IPS DF 19.7 (cell line): Measurements from ENCODE around the gene PARD3.
"Not testable (repeated sequence)": the region's sequence is repeated elsewhere in the genome, so short reads cannot be mapped to it uniquely, and the experiment has no call there.

Experiments used
- DNase-seq: peaks from one replicate; pipeline ENCODE4 v3.0.0-alpha.2; 2013; ENCODE audit warnings: low read depth, low spot score

The PARD3 gene

GRCh38 chr10:34469446-34469845 lies 345.6 kb downstream of the PARD3 start:
- DNase-seq, result no peak

DNA sequence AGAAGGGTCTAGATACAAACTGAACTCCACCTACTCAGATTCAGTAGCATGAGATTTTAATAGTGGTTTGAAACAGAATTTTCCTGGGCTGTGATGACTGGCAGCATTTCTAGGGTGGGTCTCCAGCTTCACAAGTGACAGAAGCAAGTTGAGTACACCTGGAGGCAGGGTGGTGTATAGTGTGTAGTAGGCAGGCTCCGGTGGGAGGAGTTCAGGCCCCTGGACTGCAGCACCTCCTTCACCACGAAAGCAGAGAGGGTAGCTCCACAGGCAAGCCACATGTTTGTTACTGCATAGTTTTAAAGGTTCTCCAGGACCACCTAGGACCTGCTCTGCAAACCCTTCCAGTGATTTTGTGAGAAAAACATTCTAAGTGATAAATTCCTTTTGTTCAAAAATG lies 347.2 kb downstream of the PARD3 start:
- DNase-seq, result no peak

DNA sequence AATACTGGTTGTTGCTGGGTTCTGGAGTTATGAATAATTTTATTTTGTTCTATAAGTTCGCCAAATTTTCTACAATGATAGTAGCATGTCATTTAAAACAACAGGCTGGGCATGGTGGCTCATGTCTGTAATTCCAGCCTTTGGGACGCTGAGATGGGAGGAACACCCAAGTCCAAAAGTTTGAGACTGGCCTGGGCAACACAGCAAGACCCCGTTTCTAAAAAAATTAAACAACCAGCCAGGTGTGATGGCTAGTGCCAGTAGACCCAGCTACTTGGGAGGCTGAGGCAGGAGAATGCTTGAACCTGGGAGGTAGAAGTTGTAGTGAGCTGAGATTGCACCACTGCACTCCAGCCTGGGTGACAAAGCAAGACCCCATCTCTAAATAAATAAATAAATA lies 347.7 kb downstream of the PARD3 start:
- no peak for DNase-seq

DNA sequence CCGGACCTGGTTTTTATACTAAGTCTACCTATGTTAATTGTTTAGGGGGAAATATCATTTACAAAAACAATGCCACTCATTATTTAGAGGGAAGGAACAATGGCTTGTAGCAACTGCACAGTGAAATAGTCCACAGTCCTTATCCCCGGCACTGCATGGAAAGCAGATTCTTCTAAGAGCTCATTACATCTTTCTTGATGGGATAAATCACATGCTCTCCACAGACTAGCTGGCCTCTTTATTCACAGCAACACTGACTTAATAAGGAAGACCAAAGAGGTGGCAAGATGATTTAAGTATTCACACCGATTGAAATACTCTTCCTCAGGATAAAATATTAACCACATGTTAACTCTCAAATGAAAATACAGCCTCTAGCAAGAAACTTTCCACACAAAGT lies 349.4 kb downstream of the PARD3 start:
- DNase-seq, result no peak

GRCh38 chr10:34464591-34464990 lies 350.5 kb downstream of the PARD3 start:
- no peak for DNase-seq

DNA sequence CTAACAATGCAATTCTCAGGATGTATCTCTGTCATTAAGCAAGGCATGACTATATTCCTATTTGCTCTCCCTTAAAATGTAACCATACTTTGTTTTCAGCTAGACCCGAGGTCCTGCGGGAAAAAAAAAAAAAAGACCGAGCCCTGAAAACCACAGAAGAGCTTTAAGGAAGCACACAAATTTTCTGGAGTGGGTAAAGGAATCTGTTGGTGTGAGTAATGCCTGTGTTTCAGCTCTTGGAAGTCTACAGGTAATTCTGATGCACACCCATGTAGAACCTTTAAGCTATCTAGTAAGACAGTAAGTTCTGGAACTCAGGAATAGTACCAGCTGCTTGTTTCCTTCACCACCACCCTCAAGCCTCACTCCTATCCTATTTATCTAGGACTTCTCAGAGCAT lies 351.1 kb downstream of the PARD3 start:
- DNase-seq, result no peak

- no peak for DNase-seq
Measured at GRCh38 chr10:34462993-34463392, 352.1 kb downstream of the PARD3 start.

GRCh38 chr10:34462056-34462455 lies 353.0 kb downstream of the PARD3 start:
- no peak for DNase-seq

GRCh38 chr10:34454590-34455261 lies 360.4 kb downstream of the PARD3 start:
- DNase-seq, result no peak

DNA sequence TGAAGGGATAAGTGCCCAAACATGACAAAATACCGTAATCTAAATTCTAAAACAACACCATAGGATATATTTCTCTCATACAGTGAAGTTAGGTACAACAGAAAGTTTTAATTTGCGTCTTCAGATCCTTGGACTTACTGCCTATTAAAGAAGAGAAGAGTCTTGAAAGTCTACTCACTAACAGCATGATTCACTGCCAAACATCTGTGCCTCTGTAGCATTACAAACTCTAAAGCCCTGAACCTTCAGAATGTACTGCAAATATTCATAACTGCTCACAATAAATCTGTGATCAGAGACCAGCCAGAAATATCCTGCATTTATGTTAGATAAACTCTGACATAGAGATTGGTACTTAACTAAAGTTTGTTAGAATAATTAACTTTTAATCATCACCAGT lies 365.3 kb downstream of the PARD3 start:
- no peak for DNase-seq

- no peak for DNase-seq
Measured at GRCh38 chr10:34446049-34446448, 369.0 kb downstream of the PARD3 start.

DNA sequence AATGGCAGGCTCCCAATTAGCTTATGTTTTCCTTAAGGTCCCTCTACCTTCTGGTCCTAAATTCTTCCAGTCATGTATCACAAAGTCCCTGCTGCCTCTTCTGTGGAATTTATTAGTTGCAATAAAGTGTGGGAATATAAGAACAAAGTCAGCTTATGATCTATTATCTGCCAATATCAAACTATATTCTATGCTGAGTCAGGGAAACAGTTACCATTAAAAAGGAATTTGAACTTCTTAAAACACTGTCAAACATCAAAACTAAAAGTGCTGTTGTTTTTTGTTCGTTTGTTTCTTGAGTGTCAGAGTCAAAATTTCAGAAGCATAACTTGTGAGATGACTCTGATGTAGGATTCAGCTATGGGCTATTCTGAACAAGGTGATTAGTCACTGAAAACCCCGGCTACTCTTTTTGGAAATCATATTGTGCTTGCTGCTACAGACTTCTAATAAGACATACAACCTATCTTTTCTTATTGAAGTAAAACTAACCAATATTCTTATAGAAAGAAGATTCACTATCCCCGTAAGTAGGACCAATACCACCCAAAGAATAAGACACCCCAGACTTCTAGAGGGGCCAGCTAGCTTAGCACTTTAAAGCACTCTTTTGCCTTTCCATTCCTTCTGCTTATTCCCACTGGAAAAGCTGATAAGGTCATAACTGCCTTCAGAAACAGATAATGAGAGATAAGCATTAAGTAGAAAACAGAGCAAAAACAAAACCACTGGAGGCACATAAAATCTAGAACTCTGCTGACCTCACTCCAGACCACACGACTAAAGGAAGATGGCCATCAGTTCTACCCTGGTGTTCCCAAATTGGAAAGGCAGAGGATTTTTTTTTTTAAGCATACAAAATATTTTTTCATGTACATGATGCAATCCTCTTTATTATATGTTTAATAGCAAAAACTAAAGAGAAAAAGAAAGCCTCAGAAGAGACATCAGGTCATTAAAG lies 370.6 kb downstream of the PARD3 start:
- no peak for DNase-seq

DNA sequence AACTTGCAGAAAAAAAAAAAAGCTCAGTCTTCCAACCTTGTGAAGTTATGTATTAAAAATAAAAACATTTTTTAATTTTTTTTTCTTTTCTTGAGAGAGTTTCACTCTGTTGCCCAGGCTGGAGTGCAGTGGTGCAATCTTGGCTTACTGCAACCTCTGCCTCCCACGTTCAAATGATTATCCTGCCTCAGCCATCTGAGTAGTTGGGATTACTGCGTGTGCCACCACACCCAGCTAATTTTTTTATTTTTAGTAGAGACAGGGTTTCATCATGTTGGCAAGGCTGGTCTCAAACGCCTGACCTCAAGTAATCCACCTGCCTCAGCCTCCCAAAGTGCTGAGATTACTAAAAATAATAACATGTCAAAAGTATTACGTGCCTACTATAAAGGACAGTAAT lies 375.7 kb downstream of the PARD3 start:
- DNase-seq, result not testable (repeated sequence)

DNA sequence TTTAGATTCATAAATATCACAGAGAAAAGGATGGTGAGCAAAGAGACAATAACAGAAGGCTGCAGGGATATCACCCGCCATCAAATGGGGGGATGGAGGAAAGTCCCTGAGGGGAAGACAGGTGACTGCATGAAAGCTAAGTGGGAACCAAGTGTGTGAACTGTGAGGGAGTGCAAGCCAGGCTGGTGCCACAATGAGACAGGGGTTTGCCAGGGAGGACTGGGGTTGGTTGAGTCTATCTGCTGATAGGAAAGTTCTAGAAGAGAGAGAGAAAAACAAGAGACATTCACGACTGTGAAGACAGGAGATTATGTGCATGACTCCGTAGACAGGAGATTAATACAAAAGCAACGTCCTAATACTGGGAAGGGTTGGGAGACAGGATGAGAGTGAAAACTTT lies 376.4 kb downstream of the PARD3 start:
- no peak for DNase-seq

- DNase-seq, result no peak
Measured at GRCh38 chr10:34437906-34438305, 377.2 kb downstream of the PARD3 start.

GRCh38 chr10:34434119-34434594 lies 380.9 kb downstream of the PARD3 start:
- DNase-seq, result no peak

- no peak for DNase-seq
Measured at GRCh38 chr10:34433241-34434076, 381.6 kb downstream of the PARD3 start.

DNA sequence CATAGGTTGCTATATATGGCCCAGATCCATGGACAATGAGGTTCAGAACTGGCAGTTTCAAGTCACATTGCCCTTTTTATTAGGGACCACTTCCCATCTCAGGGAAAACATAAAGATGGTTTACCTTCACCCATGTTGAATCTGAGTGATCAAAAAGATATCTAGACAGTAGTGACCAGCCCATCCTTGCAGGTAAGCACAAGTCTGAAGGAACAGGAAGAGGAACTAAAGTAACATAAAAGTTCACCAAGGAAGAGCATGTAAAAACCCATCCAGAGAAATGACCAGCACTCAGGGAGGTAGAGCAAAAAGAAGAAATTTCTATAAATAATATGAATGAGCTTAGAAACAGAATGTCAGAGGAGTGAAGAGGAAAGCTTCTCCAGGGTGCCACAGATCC lies 382.5 kb downstream of the PARD3 start:
- DNase-seq, result no peak

DNA sequence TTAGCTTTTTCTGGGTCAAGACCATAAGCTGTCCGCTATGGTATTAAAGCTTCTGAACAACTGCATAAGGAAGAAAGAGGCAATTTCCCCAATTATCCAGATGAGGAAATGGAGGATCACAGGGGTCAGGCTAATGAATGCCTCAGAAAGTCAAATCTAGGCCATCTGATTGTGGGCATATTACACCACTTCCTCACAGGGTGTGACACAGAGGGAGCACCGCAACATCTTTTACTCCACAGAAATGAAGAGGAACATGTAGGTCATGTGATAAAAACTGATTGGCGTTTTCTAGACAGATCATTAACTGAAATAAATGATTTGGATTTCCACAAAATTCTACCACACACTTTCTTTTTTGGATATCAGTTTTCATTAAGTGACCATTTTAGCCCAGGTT lies 384.4 kb downstream of the PARD3 start:
- no peak for DNase-seq

- no peak for DNase-seq
Measured at GRCh38 chr10:34428501-34428900, 386.6 kb downstream of the PARD3 start.

GRCh38 chr10:34427911-34428216 lies 387.2 kb downstream of the PARD3 start:
- peak; percentile 17 for DNase-seq
